SU-DHL-6 (cell line): ENCODE measurements around the gene TMEM239.
"Not testable (repeated sequence)": the region's sequence is repeated elsewhere in the genome, so short reads cannot be mapped to it uniquely, and the experiment has no call there.

Experiments
- H2AFZ ChIP-seq: fragments of 200-600 bp; sonication (generic); 2 replicates; pipeline ENCODE4 v1.6.1; 2014; ENCODE audit warnings: low read depth, mild to moderate bottlenecking, moderate library complexity, mixed read lengths, antibody characterized with exemption, low read length; ENCODE audit not compliant: severe bottlenecking
- H3F3A ChIP-seq: fragments of 200-600 bp; shearing (Covaris generic); 2 replicates; pipeline ENCODE4 v1.6.0; 2016; ENCODE audit warnings: antibody characterized with exemption, mild to moderate bottlenecking; ENCODE audit not compliant: insufficient read depth
- H3K27ac ChIP-seq: fragments of 200-600 bp; sonication (generic); 2 replicates; pipeline ENCODE4 v1.5.1; 2016; ENCODE audit warnings: low read depth, mild to moderate bottlenecking, low read length, moderate library complexity, mixed read lengths
- H3K27me3 ChIP-seq: fragments of 200-600 bp; sonication (generic), shearing (Covaris generic); 2 replicates; pipeline ENCODE4 v1.6.0; 2014; ENCODE audit warnings: mild to moderate bottlenecking, low read length
- H3K36me3 ChIP-seq: fragments of 200-600 bp; sonication (generic); 2 replicates; pipeline ENCODE4 v1.6.1; 2014; ENCODE audit warnings: mild to moderate bottlenecking, low read length, mixed read lengths
- H3K4me2 ChIP-seq: fragments of 300-600, 200-600 bp; shearing (Covaris generic), sonication (generic); 2 replicates; pipeline ENCODE4 v1.6.0; 2014; ENCODE audit warnings: low read length, low read depth, mild to moderate bottlenecking; ENCODE audit not compliant: poor library complexity, severe bottlenecking
- H3K4me3 ChIP-seq: fragments of 200-600 bp; sonication (generic); 2 replicates; pipeline ENCODE4 v1.5.1; 2014; ENCODE audit warnings: antibody characterized with exemption, low read length, mild to moderate bottlenecking, mixed read lengths; ENCODE audit not compliant: insufficient read depth, poor library complexity, severe bottlenecking
- H3K79me2 ChIP-seq: fragments of 200-600 bp; sonication (generic); 2 replicates; pipeline ENCODE4 v1.6.1; 2014; ENCODE audit warnings: mild to moderate bottlenecking, low read length, moderate library complexity; ENCODE audit not compliant: insufficient read depth
- H3K9ac ChIP-seq: fragments of 200-600 bp; sonication (generic); 2 replicates; pipeline ENCODE4 v1.7.0; 2014; ENCODE audit warnings: mild to moderate bottlenecking, low read length
- H3K9me2 ChIP-seq: fragments of 200-600 bp; sonication (generic); replicated peaks from 2 replicates; pipeline ENCODE4 v1.6.1; 2014; ENCODE audit warnings: low read length; ENCODE audit not compliant: insufficient read depth
- H3K9me3 ChIP-seq: fragments of 200-600 bp; sonication (generic); 2 replicates; pipeline ENCODE4 v1.6.1; 2014; ENCODE audit warnings: low read length, mixed read lengths; ENCODE audit not compliant: insufficient read depth
- H4K20me1 ChIP-seq: fragments of 200-600 bp; sonication (generic); 2 replicates; pipeline ENCODE4 v1.6.1; 2014; ENCODE audit warnings: low read depth, mild to moderate bottlenecking, antibody characterized with exemption, low read length, moderate library complexity, mixed read lengths
- CTCF ChIP-seq: fragments of 200-600 bp; sonication (generic); IDR thresholded peaks from one replicate; pipeline ENCODE4 v1.5.1; 2017; ENCODE audit warnings: antibody characterized with exemption, mild to moderate bottlenecking, low read length, moderate library complexity; ENCODE audit not compliant: insufficient read depth, poor library complexity, severe bottlenecking
- EZH2phosphoT487 ChIP-seq: fragments of 200-600 bp; sonication (generic), shearing (Covaris generic); conservative IDR thresholded peaks from 2 replicates; pipeline ENCODE4 v1.6.1; 2018; ENCODE audit warnings: mild to moderate bottlenecking, antibody characterized with exemption, low read length, moderate library complexity, mixed read lengths

Gene TMEM239

DNA sequence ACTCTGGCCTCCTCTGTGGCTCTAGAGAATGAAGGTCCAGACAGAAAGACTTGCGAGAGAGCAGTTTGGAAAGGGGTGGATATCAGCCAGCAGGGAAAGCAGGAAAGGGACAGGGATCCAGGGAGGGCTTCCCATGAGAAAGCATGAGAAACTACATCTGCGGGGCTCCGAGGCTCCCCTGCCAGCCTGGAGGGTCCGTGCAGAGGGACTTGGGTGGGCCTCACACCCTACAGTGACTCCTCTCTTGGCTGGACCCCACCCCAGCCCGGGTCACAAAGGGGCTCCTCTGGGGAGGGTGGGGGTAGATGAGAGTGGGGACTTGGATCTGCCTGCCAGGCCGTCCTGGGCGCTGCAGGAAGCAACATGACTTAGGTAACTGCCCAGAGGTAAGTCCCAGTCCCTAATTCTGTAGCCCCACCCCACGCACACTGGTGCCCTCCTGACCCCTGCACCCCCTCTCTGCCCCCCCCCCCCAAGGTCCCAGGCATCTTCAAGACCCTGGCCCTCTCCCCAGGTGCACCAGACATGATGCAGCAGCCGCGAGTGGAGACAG is at the start of gene TMEM239:
TMEM239 (plus strand) TSS at position 335 of the 553 bp plus-strand sequence; CDS start at position 526, 191 bp downstream.
- H3K9me2 ChIP-seq = no peaks in the 10 kb centered on the region
- no peak within 1 kb of the TSS for H3K9ac ChIP-seq
- no peak within 1 kb of the TSS for H3K4me3 ChIP-seq
- H3K79me2 ChIP-seq = no peaks in the 10 kb centered on the region
- no peaks in the 10 kb centered on the region for H4K20me1 ChIP-seq
- no peaks in the 10 kb centered on the region for H3F3A ChIP-seq
- no peak within 1 kb of the TSS for H3K27ac ChIP-seq
- TF ChIP-seq EZH2phosphoT487 = no peak
- TF ChIP-seq CTCF = no peak
- H3K4me2 ChIP-seq = no peak within 1 kb of the TSS
- H2AFZ ChIP-seq = no peak within 1 kb of the TSS
- no peaks in the 10 kb centered on the region for H3K9me3 ChIP-seq
- no peaks in the 10 kb centered on the region for H3K36me3 ChIP-seq
- no peaks in the 10 kb centered on the region for H3K27me3 ChIP-seq

GRCh38 chr20:2767768-2768631 is 48.2 kb upstream of the TMEM239 start:
- Histone ChIP-seq H3K27ac (no peak overlapping the region), H3K9ac (no peak overlapping the region), H3K4me2 (no peak overlapping the region), H3K79me2 (no peaks in the 10 kb centered on the region), H2AFZ (no peak overlapping the region), H3F3A (no peaks in the 10 kb centered on the region), H3K9me3 (no peaks in the 10 kb centered on the region), H3K4me3 (no peak overlapping the region), H4K20me1 (no peaks in the 10 kb centered on the region), H3K36me3 (no peaks in the 10 kb centered on the region), H3K9me2 (no peaks in the 10 kb centered on the region), H3K27me3 (peaks cover 3% of the 10 kb centered on the region; the same call in 1 of the 2 replicates)
- TF ChIP-seq CTCF (no peak), EZH2phosphoT487 (no peak)

DNA sequence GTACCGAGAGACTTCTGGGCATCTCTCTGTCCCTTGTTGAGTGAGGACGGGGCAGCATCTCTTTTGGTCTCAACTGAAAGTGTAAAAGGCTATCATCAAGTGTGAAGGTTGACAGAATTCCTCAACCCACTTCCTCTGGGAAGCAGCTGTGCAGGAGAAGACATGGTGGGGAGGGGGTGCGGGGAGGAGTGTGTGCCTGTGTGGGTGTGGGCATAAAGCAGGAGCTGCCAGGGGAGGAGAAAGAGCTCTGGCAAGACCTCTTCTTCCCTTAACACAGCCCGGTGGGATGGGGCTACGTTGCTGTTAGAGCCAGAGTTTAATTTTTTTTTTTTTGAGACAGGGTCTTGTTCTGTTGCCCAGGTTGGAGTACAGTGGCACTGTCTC is 47.5 kb upstream of the TMEM239 start:
- no peak overlapping the region for H3K4me2 ChIP-seq
- no peaks in the 10 kb centered on the region for H3K9me3 ChIP-seq

DNA sequence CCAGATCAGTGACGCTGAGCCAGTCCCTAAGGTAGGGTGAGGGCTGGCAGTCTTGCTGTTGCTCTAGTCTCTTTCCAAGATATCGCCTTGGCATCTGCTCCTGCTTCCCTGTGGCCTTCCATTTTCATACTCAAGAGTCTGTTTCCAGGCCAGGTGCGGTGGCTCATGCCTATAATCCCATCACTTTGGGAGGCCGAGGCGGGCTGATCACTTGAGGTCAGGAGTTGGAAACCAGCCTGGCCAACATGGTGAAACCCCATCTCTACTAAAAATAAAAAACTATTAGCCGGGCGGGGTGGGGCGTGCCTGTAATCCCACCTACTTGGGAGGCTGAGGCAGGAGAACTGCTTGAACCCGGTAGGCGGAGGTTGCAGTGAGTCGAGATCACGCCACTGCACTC is 46.1 kb upstream of the TMEM239 start:
- H3F3A ChIP-seq, H3K4me3 ChIP-seq, H3K9ac ChIP-seq: not testable (repeated sequence)

More for the DNA sequence above, 47.5 kb upstream of the TMEM239 start:
- Histone ChIP-seq H4K20me1 (no peaks in the 10 kb centered on the region), H3K9me2 (no peaks in the 10 kb centered on the region), H3K27ac (no peak overlapping the region), H3K9ac (no peak overlapping the region), H3K36me3 (no peaks in the 10 kb centered on the region), H3F3A (no peaks in the 10 kb centered on the region), H3K79me2 (no peaks in the 10 kb centered on the region), H2AFZ (no peak overlapping the region), H3K4me3 (no peak overlapping the region), H3K27me3 (peaks cover 3% of the 10 kb centered on the region; the same call in 1 of the 2 replicates)
- TF ChIP-seq EZH2phosphoT487 = no peak

More for the DNA sequence above, 46.1 kb upstream of the TMEM239 start:
- H3K27ac ChIP-seq, H3K9me3 ChIP-seq, H3K79me2 ChIP-seq, H3K27me3 ChIP-seq, H3K4me2 ChIP-seq, H3K36me3 ChIP-seq, H3K9me2 ChIP-seq, H2AFZ ChIP-seq, H4K20me1 ChIP-seq: not testable (repeated sequence)
